Lung (tissue), 12 donors: Measurements from ENCODE around the gene RPRD1B. TPM values are rescaled to one million over a fixed set of nuclear protein-coding genes. Genes with fewer than 3 reads are reported as not detected.
A peak's percentile ranks its signal among the peaks of the same experiment; 100 is the strongest.

ENCODE experiments used
- ATAC-seq: fragments of 200-7000 bp; cut with Tn5 transposase; one replicate; pipeline ENCODE4 v1.9.1; 2020; ENCODE audit warnings: moderate number of reproducible peaks; ENCODE audit not compliant: insufficient read depth, low FRiP score
- DNase-seq, 3 donors: peaks; one replicate each; pipeline ENCODE4 v3.0.0-alpha.2; 2013 to 2017
- H3K27ac ChIP-seq, 2 donors: one replicate each; pipeline ENCODE4 v1.5.1; 2013; ENCODE audit warnings: mild to moderate bottlenecking in 2 of 2, moderate library complexity in 2 of 2, control low read depth in 1 of 2, inconsistent platforms in 1 of 2, low read depth in 1 of 2, low read length in 1 of 2
- H3K27me3 ChIP-seq, 3 donors: one replicate each; pipeline ENCODE4 v1.5.1; 2013; ENCODE audit warnings: low read length in 2 of 3; ENCODE audit not compliant: control insufficient read depth in 3 of 3, insufficient read depth in 3 of 3
- H3K36me3 ChIP-seq, 4 donors: one replicate each; pipeline ENCODE4 v1.5.1; 2013; ENCODE audit warnings: low read length in 4 of 4, mild to moderate bottlenecking in 1 of 4, moderate library complexity in 1 of 4; ENCODE audit not compliant: control insufficient read depth in 4 of 4, insufficient read depth in 4 of 4
- H3K4me1 ChIP-seq, 5 donors: one replicate each; pipeline ENCODE4 v1.5.1; 2013; ENCODE audit warnings: low read length in 5 of 5, mild to moderate bottlenecking in 2 of 5, moderate library complexity in 1 of 5; ENCODE audit not compliant: control insufficient read depth in 5 of 5, insufficient read depth in 5 of 5
- H3K4me3 ChIP-seq: one replicate; pipeline ENCODE4 v1.5.1; 2013; ENCODE audit warnings: mild to moderate bottlenecking, control low read depth, moderate library complexity
- H3K9ac ChIP-seq, 2 donors: one replicate each; pipeline ENCODE4 v1.5.1; 2013; ENCODE audit warnings: low read length in 2 of 2, control low read depth in 1 of 2; ENCODE audit not compliant: insufficient read depth in 1 of 2
- H3K9me3 ChIP-seq, 4 donors: one replicate each; pipeline ENCODE4 v1.5.1; 2013; ENCODE audit warnings: low read length in 3 of 4, mild to moderate bottlenecking in 1 of 4, moderate library complexity in 1 of 4; ENCODE audit not compliant: control insufficient read depth in 4 of 4, insufficient read depth in 3 of 4
- WGBS, 2 donors: extraction: QIAGEN DNeasy Blood & Tissue Kit; methylation state at CpG; one replicate each; pipeline ENCODE4 v1.1.7; 2013; 5-methylcytosine and 5-hydroxymethylcytosine counted together
- polyA plus RNA-seq, 2 donors: library from polyadenylated mRNA; stranded (reverse); fragments of 200-250 nt; gene quantifications; one replicate each; pipeline ENCODE4 v1.2.1, GENCODE V29; 2013
- total RNA-seq, 2 donors: library from RNA; depleted of rRNA in 1 of 2; stranded (reverse); fragments of >200 nt in 1 of 2; gene quantifications; one replicate each; pipeline ENCODE4 v1.2.1, GENCODE V29; 2014 to 2021
- TF ChIP-seq, protein P1 (sequence below): IDR thresholded peaks from 2 replicates; pipeline ENCODE4 v1.5.1; 2012; ENCODE audit warnings: mild to moderate bottlenecking; ENCODE audit errors: control extremely low read depth, extremely low read depth
- donor health status: control.
- donor health status: control.
- donor health status: Bipolar disorder and iron deficiency.
- donor health status: healthy.
- donor health status: DM: yes; HTN: yes; CAD: no.

RPRD1B gene
- total and polyA plus RNA-seq, 4 donors: 6.8 to 58.6 (median 26.6) TPM

DNA sequence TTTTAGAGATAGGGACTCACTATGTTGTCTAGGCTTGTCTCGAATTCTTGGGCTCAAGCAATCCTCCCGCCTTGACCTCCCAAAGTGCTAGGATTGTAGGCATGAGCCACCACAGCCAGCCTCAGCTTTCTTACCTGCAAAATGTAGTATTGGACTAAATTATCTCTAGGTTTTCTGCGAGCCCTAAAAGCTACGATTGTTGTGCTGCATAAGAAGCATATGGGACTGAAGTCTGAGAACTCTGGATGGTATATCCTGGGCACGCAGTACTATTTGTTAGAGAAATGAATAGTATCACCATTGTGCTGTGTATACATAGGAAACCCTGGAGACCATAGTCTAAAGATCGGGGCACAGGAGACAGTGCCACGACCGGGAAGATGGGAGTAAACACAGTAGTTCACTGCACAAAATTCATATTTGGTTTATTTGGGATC, 60.1 kb downstream of the RPRD1B start:
- no peaks in the 10 kb centered on the region for H3K9me3 ChIP-seq
- peaks cover 7 to 34% (median 17%) of the 10 kb centered on the region in 5 donors for H3K4me1 ChIP-seq
- TF ChIP-seq, protein P1, sequence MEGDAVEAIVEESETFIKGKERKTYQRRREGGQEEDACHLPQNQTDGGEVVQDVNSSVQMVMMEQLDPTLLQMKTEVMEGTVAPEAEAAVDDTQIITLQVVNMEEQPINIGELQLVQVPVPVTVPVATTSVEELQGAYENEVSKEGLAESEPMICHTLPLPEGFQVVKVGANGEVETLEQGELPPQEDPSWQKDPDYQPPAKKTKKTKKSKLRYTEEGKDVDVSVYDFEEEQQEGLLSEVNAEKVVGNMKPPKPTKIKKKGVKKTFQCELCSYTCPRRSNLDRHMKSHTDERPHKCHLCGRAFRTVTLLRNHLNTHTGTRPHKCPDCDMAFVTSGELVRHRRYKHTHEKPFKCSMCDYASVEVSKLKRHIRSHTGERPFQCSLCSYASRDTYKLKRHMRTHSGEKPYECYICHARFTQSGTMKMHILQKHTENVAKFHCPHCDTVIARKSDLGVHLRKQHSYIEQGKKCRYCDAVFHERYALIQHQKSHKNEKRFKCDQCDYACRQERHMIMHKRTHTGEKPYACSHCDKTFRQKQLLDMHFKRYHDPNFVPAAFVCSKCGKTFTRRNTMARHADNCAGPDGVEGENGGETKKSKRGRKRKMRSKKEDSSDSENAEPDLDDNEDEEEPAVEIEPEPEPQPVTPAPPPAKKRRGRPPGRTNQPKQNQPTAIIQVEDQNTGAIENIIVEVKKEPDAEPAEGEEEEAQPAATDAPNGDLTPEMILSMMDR: no peak
- no peaks in the 10 kb centered on the region for H3K27me3 ChIP-seq
- peak overlapping the region in 1 of 2 donors; percentile 15 for H3K27ac ChIP-seq
- ATAC-seq: no peak
- peaks cover 9 to 15% (median 13%) of the 10 kb centered on the region in 4 donors for H3K36me3 ChIP-seq
- DNase-seq: no peak
- 95 to 97% methylated on average over 8 of the region's 8 CpGs for WGBS, 2 donors
- no peak overlapping the region for H3K4me3 ChIP-seq
- no peak overlapping the region for H3K9ac ChIP-seq

DNA sequence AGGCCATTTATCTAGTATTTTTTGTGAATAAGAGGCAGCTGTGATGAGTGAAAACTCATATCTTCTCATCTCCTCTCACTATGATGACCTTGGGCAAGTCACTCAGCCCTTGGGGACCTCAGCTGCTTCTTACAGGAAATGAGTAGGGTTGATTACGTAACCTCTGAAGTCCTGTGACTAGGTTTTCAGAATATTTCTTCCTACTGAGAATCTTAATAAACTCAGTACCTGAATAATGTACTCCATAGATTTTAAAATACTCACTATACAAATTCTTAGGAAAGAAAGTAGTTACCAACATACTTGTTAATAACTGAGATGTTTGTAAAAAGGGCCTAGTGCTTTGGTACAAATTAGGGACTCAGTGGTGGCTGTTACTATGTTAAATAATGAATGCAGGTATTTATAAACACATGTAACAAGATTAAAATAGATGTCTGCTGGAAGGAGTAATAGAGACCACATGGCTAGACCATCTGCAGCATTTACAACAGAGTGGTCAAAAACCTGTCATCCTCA, 60.9 kb downstream of the RPRD1B start:
- Histone ChIP-seq H3K4me1 (peaks cover 7 to 34% (median 17%) of the 10 kb centered on the region in 5 donors), H3K9ac (peak overlapping the region in 1 of 2 donors; percentile 7), H3K27ac (peak overlapping the region; percentile 38 to 62), H3K27me3 (no peaks in the 10 kb centered on the region), H3K4me3 (no peak overlapping the region), H3K36me3 (peaks cover 8 to 12% (median 9%) of the 10 kb centered on the region in 4 donors), H3K9me3 (no peaks in the 10 kb centered on the region)
- TF ChIP-seq, protein P1: no peak
- ATAC-seq (peak; percentile 24), DNase-seq (peak in 2 of 3 donors; percentile 33 to 37)
- WGBS, 2 donors: 13 to 30% methylated on average over 1 of the region's 1 CpG

DNA sequence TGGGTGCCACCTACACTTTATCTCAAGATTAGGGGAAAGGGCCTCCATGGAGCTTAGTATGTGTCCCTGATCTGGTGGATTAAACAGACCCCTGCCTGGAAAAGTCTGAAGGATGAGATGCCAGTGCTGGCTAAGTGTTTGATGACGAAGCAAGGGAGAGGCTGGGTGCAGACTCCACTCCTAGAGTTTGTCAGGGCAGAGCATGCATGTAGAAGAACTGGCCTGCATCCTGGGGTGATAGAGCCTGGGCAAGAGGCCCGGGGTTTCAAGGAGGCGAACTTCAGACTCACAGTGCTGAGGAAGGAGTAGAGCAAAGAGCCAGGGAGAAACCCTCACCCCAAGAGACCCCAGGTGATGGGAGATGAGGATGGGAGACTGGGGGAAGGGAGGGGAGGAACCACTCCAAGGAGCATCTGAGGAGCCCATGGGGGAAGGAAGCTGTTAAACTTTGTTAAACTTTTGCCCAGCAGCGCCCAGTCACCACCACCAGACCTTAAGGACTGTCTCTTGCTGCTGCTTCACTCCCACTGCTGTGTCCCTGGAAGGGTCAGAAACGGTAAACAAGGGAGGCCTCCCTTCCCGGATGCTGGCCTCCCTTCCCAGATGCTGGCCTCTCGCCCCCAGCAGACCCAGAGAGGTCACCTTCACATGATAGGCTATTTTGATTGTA, 61.6 kb downstream of the RPRD1B start:
- ATAC-seq (no peak), DNase-seq (no peak)
- Histone ChIP-seq H3K27ac (peak overlapping the region; percentile 38 to 62), H3K4me3 (no peak overlapping the region), H3K27me3 (no peaks in the 10 kb centered on the region), H3K9ac (no peak overlapping the region), H3K36me3 (peaks cover under 1 to 8% (median 4%) of the 10 kb centered on the region in 4 donors), H3K9me3 (no peaks in the 10 kb centered on the region), H3K4me1 (peaks cover 7 to 34% (median 17%) of the 10 kb centered on the region in 5 donors)
- WGBS, 2 donors: 73 to 82% methylated on average over 7 of the region's 7 CpGs
- TF ChIP-seq, protein P1: no peak
